ENCODE measurements around the gene TBC1D5. TPM values are rescaled to one million over a fixed set of nuclear protein-coding genes. Genes with fewer than 3 reads are reported as not detected.

TBC1D5 gene
- total and polyA plus RNA-seq, 12 donors = 6.4 to 108 (median 70.7) TPM

GRCh38 chr3:17592956-17593355, 149.5 kb downstream of the TBC1D5 start:
- no peaks in the 10 kb centered on the region for H3K4me1 ChIP-seq (replicated peaks in 1 of 2)
- peaks cover 0 to 12% (median 0%) of the 10 kb centered on the region in 3 donors for H3K9me3 ChIP-seq (replicated peaks in 1 of 3)
- no peak overlapping the region for H3K27ac ChIP-seq
- TF ChIP-seq CTCF (IDR thresholded peaks at IDR 0.05) = no peak
- no peak for TF ChIP-seq POLR2A (IDR thresholded peaks at IDR 0.05)
- H3K27me3 ChIP-seq = no peaks in the 10 kb centered on the region
- 96 to 100% (median 98%) methylated on average over 5 of the region's 5 CpGs for WGBS, 4 donors
- H3K36me3 ChIP-seq (replicated peaks in 1 of 2) = no peaks in the 10 kb centered on the region
- no peak for DNase-seq
- intact Hi-C loops (cut with DNase I) = no loop called here
- no peak overlapping the region for H3K4me3 ChIP-seq

- TF ChIP-seq POLR2A (IDR thresholded peaks at IDR 0.05) = no peak
- no peak for TF ChIP-seq CTCF (IDR thresholded peaks at IDR 0.05)
- WGBS, 4 donors = 95 to 100% (median 98%) methylated on average over 5 of the region's 5 CpGs
- H3K4me1 ChIP-seq (replicated peaks in 1 of 2) = no peaks in the 10 kb centered on the region
- no peaks in the 10 kb centered on the region for H3K36me3 ChIP-seq (replicated peaks in 1 of 2)
- DNase-seq = no peak
- no peak overlapping the region for H3K4me3 ChIP-seq
- H3K27ac ChIP-seq = no peak overlapping the region
- intact Hi-C loops (cut with DNase I) = no loop called here
- no peaks in the 10 kb centered on the region for H3K27me3 ChIP-seq
- H3K9me3 ChIP-seq (replicated peaks in 1 of 3) = peaks cover 0 to 12% (median 0%) of the 10 kb centered on the region in 3 donors
These were observed 152.0 kb downstream of the TBC1D5 start for GRCh38 chr3:17590465-17590864.

GRCh38 chr3:17589888-17590287, 152.5 kb downstream of the TBC1D5 start:
- TF ChIP-seq POLR2A (IDR thresholded peaks at IDR 0.05) (no peak), CTCF (IDR thresholded peaks at IDR 0.05) (no peak)
- no peak overlapping the region for H3K27ac ChIP-seq
- no peak for DNase-seq
- 98 to 100% (median 100%) methylated on average over 1 of the region's 1 CpG for WGBS, 4 donors
- H3K4me1 ChIP-seq (replicated peaks in 1 of 2) = no peaks in the 10 kb centered on the region
- intact Hi-C loops (cut with DNase I) = no loop called here
- peaks cover 0 to 12% (median 0%) of the 10 kb centered on the region in 3 donors for H3K9me3 ChIP-seq (replicated peaks in 1 of 3)
- H3K36me3 ChIP-seq (replicated peaks in 1 of 2) = no peaks in the 10 kb centered on the region
- no peak overlapping the region for H3K4me3 ChIP-seq
- no peaks in the 10 kb centered on the region for H3K27me3 ChIP-seq

GRCh38 chr3:17588422-17588821, 154.0 kb downstream of the TBC1D5 start:
- TF ChIP-seq POLR2A (IDR thresholded peaks at IDR 0.05) = no peak
- no peak overlapping the region for H3K27ac ChIP-seq
- no peaks in the 10 kb centered on the region for H3K4me1 ChIP-seq (replicated peaks in 1 of 2)
- peaks cover 0 to 12% (median 0%) of the 10 kb centered on the region in 3 donors for H3K9me3 ChIP-seq (replicated peaks in 1 of 3)
- no peaks in the 10 kb centered on the region for H3K36me3 ChIP-seq (replicated peaks in 1 of 2)
- no peaks in the 10 kb centered on the region for H3K27me3 ChIP-seq
- intact Hi-C loops (cut with DNase I) = no loop called here
- H3K4me3 ChIP-seq = no peak overlapping the region
- DNase-seq = no peak
- 94 to 96% (median 96%) methylated on average over 1 of the region's 1 CpG for WGBS, 4 donors
